Neuronal stem cell (in vitro differentiated cells): ENCODE results near the gene SLC25A22.
A peak's percentile ranks its signal among the peaks of the same experiment; 100 is the strongest.

Experiments
- DNase-seq: peaks from one replicate; pipeline ENCODE4 v3.0.0-alpha.2; 2013; ENCODE audit warnings: low spot score
- H2AFZ ChIP-seq: one replicate; pipeline ENCODE4 v1.6.1; 2013; ENCODE audit warnings: mild to moderate bottlenecking, low read length, inconsistent platforms
- H2AK5ac ChIP-seq: 2 replicates; pipeline ENCODE4 v1.6.1; 2013; ENCODE audit warnings: low read depth, mild to moderate bottlenecking, inconsistent platforms, low read length, moderate library complexity, mixed read lengths
- H2BK120ac ChIP-seq: 2 replicates; pipeline ENCODE4 v1.6.1; 2013; ENCODE audit warnings: low read depth, mild to moderate bottlenecking, inconsistent platforms, low read length, moderate library complexity, mixed read lengths
- H2BK12ac ChIP-seq: one replicate; pipeline ENCODE4 v1.6.1; 2013; ENCODE audit warnings: low read length, inconsistent platforms
- H2BK15ac ChIP-seq: 2 replicates; pipeline ENCODE4 v1.6.1; 2013; ENCODE audit warnings: mild to moderate bottlenecking, low read length, inconsistent platforms, mixed read lengths
- H2BK5ac ChIP-seq: one replicate; pipeline ENCODE4 v1.6.1; 2013; ENCODE audit warnings: inconsistent platforms, mild to moderate bottlenecking, low read length, moderate library complexity
- H3K14ac ChIP-seq: one replicate; pipeline ENCODE4 v1.6.1; 2013; ENCODE audit warnings: low read length, inconsistent platforms
- H3K18ac ChIP-seq: 2 replicates; pipeline ENCODE4 v1.6.1; 2013; ENCODE audit warnings: low read length, inconsistent platforms
- H3K23ac ChIP-seq: 2 replicates; pipeline ENCODE4 v1.6.1; 2013; ENCODE audit warnings: low read depth, mild to moderate bottlenecking, mixed read lengths, low read length, inconsistent platforms; ENCODE audit not compliant: poor library complexity
- H3K27ac ChIP-seq: replicated peaks from 3 replicates; pipeline ENCODE4 v1.5.1; 2013; ENCODE audit warnings: low read length, inconsistent platforms
- H3K27me3 ChIP-seq, 3 experiments: 2 replicates each; pipeline ENCODE4 v1.6.1; 2013; ENCODE audit warnings: low read length in 3 of 3, mild to moderate bottlenecking in 2 of 3, inconsistent platforms in 1 of 3, low read depth in 1 of 3, mixed read lengths in 1 of 3, moderate library complexity in 1 of 3; ENCODE audit not compliant: control insufficient read depth in 3 of 3, insufficient read depth in 3 of 3
- H3K36me3 ChIP-seq, 2 donors: replicated peaks in 1 of 2; 2 replicates each; pipeline ENCODE4 v1.6.1; 2013; ENCODE audit warnings: low read length in 2 of 2; ENCODE audit not compliant: control insufficient read depth in 2 of 2, insufficient read depth in 2 of 2
- H3K4ac ChIP-seq: 2 replicates; pipeline ENCODE4 v1.6.1; 2013; ENCODE audit warnings: inconsistent platforms, mild to moderate bottlenecking, low read length, moderate library complexity
- H3K4me1 ChIP-seq, 2 donors: 1 replicate in 1 of 2; 2 replicates in 1 of 2; pipeline ENCODE4 v1.6.1; 2013; ENCODE audit warnings: low read length in 2 of 2, low read depth in 1 of 2; ENCODE audit not compliant: control insufficient read depth in 2 of 2, insufficient read depth in 1 of 2
- H3K4me2 ChIP-seq: one replicate; pipeline ENCODE4 v1.6.1; 2013; ENCODE audit warnings: mild to moderate bottlenecking, low read length, inconsistent platforms; ENCODE audit not compliant: insufficient read depth, poor library complexity, severe bottlenecking
- H3K4me3 ChIP-seq, 2 donors: 2 replicates each; pipeline ENCODE4 v1.5.1; 2013; ENCODE audit warnings: low read length in 2 of 2, mild to moderate bottlenecking in 2 of 2, inconsistent platforms in 1 of 2, moderate library complexity in 1 of 2
- H3K79me1 ChIP-seq: one replicate; pipeline ENCODE4 v1.6.1; 2013; ENCODE audit warnings: low read depth, mild to moderate bottlenecking, inconsistent platforms, low read length, moderate library complexity
- H3K9ac ChIP-seq: one replicate; pipeline ENCODE4 v1.6.1; 2013; ENCODE audit warnings: mild to moderate bottlenecking, low read depth, low read length, inconsistent platforms; ENCODE audit not compliant: poor library complexity
- H3K9me3 ChIP-seq, 2 donors: replicated peaks in 1 of 2; 2 replicates each; pipeline versions ENCODE3 to v1.6.1; 2013; ENCODE audit warnings: low read length in 2 of 2, mild to moderate bottlenecking in 2 of 2, inconsistent platforms in 1 of 2, low read depth in 1 of 2, mixed read lengths in 1 of 2, moderate library complexity in 1 of 2; ENCODE audit not compliant: control insufficient read depth in 2 of 2, insufficient read depth in 1 of 2
- H4K8ac ChIP-seq: one replicate; pipeline ENCODE4 v1.6.1; 2013; ENCODE audit warnings: low read depth, mild to moderate bottlenecking, inconsistent platforms, low read length, moderate library complexity
- H4K91ac ChIP-seq: one replicate; pipeline ENCODE4 v1.6.1; 2013; ENCODE audit warnings: low read length, low read depth, mild to moderate bottlenecking, inconsistent platforms; ENCODE audit not compliant: poor library complexity
- WGBS, 2 donors: extraction: QIAGEN DNeasy Blood & Tissue Kit; methylation state at CpG; one replicate each; pipeline ENCODE4 v1.1.7; 2013; ENCODE audit warnings: missing lambda C conversion rate in 2 of 2, mixed read lengths in 1 of 2; ENCODE audit not compliant: insufficient read length in 2 of 2, insufficient replicate concordance in 1 of 2; ENCODE audit errors: extremely low coverage in 2 of 2; 5-methylcytosine and 5-hydroxymethylcytosine counted together

Gene SLC25A22

GRCh38 chr11:767238-767637 is 30.8 kb downstream of the SLC25A22 start:
- Histone ChIP-seq H3K23ac (no peak overlapping the region), H3K27me3 (no peaks in the 10 kb centered on the region), H3K79me1 (peaks cover 8% of the 10 kb centered on the region), H3K4me2 (no peak overlapping the region), H3K14ac (no peak overlapping the region), H3K4me3 (no peak overlapping the region), H3K4ac (no peak overlapping the region), H4K8ac (no peak overlapping the region), H2BK12ac (no peak overlapping the region), H2AFZ (no peak overlapping the region), H3K9ac (no peak overlapping the region), H4K91ac (no peak overlapping the region), H2AK5ac (no peak overlapping the region), H3K27ac (no peak overlapping the region), H3K9me3 (no peaks in the 10 kb centered on the region), H3K4me1 (peaks cover 0 to 2% of the 10 kb centered on the region in 2 donors), H2BK15ac (no peak overlapping the region), H2BK120ac (no peak overlapping the region), H3K36me3 (peaks cover 38 to 81% of the 10 kb centered on the region in 2 donors), H2BK5ac (no peak overlapping the region), H3K18ac (no peak overlapping the region)
- DNase-seq = no peak
- no CpG with 5 or more reads among the region's 11 CpGs for WGBS, 2 donors

- no peak overlapping the region for H3K14ac ChIP-seq
- H3K23ac ChIP-seq = no peak overlapping the region
- H2BK15ac ChIP-seq = no peak overlapping the region
- H4K91ac ChIP-seq = no peak overlapping the region
- no peak for DNase-seq
- no peak overlapping the region for H2AFZ ChIP-seq
- H3K4ac ChIP-seq = no peak overlapping the region
- no peak overlapping the region for H2BK5ac ChIP-seq
- H4K8ac ChIP-seq = no peak overlapping the region
- peaks cover 7% of the 10 kb centered on the region for H3K79me1 ChIP-seq
- H3K36me3 ChIP-seq = peaks cover 39 to 79% of the 10 kb centered on the region in 2 donors
- no peak overlapping the region for H3K4me2 ChIP-seq
- H3K27me3 ChIP-seq = no peaks in the 10 kb centered on the region
- H3K27ac ChIP-seq = no peak overlapping the region
- no peak overlapping the region for H2AK5ac ChIP-seq
- no CpG with 5 or more reads among the region's 2 CpGs for WGBS, 2 donors
- H3K4me1 ChIP-seq = peaks cover 0 to 1% of the 10 kb centered on the region in 2 donors
- no peak overlapping the region for H3K4me3 ChIP-seq
- H3K18ac ChIP-seq = no peak overlapping the region
- no peak overlapping the region for H2BK120ac ChIP-seq
- no peak overlapping the region for H3K9ac ChIP-seq
- no peaks in the 10 kb centered on the region for H3K9me3 ChIP-seq
- no peak overlapping the region for H2BK12ac ChIP-seq
These were observed 31.2 kb downstream of the SLC25A22 start for GRCh38 chr11:766936-767210.

DNA sequence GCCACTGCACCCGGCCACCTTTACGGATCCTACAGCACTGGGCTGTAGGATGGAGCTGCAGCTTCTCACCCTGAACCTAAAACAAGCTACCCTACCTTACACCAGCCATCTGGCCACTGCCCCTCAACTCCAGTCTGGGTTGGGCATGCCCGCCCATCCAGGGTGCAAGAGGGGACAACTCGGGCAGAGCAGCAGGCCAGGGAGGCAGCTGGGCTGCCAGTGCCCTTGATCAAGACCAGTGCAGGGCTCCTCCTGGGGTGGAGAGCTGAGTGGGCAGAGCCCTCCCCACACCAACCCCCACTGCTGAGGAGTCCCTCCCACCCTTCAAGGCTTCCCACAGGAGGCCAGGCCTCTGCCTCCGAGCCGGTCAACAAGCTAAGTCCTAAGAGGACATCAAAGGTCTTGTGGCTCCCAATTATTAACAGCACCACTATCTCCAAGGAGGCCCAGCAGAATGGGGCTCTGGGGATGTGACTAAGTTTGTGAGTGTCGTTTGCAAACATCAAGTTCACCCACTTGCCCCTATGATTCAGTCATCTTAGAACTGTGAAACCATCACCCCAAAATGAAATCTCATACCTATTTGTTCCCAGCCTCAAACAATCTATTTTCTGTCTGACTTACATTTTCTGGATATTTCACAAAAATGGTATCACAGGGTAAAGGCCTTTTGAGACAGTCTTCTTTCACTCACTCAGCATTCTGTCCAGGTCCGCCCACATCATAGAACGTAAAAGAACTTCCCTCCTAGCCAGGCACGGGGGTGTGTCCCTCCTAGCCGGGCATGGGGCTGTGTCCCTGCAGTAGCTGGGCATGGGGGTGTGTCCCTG is 31.8 kb downstream of the SLC25A22 start:
- Histone ChIP-seq H3K9ac (no peak overlapping the region), H3K27me3 (no peaks in the 10 kb centered on the region), H4K8ac (no peak overlapping the region), H2BK15ac (no peak overlapping the region), H2AK5ac (no peak overlapping the region), H3K14ac (no peak overlapping the region), H2BK12ac (no peak overlapping the region), H2BK120ac (no peak overlapping the region), H3K9me3 (no peaks in the 10 kb centered on the region), H4K91ac (no peak overlapping the region), H3K36me3 (peaks cover 42 to 79% of the 10 kb centered on the region in 2 donors), H3K4me2 (no peak overlapping the region), H3K18ac (no peak overlapping the region), H3K79me1 (peaks cover 4% of the 10 kb centered on the region), H3K4ac (no peak overlapping the region), H3K4me3 (peak overlapping the region in 1 of 2 donors; percentile 38), H3K27ac (no peak overlapping the region), H2BK5ac (no peak overlapping the region), H2AFZ (no peak overlapping the region), H3K23ac (peak overlapping the region; percentile 39), H3K4me1 (no peaks in the 10 kb centered on the region)
- no CpG with 5 or more reads among the region's 11 CpGs for WGBS, 2 donors
- DNase-seq = no peak

DNA sequence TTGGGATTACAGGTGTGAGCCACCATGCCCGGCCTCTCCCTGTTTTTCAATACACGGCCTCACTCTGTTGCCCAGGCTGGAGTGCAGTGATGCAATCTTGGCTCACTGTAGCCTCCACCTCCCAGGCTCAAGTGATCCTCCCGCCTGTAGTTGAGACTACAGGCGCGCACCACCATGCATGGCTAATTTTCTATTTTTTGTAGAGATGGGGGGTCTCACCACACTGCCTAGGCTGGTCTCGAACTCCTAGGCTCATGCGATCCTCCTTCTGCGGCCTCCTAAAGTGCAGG is 32.3 kb downstream of the SLC25A22 start:
- no peak overlapping the region for H2BK120ac ChIP-seq
- WGBS, 2 donors = no CpG with 5 or more reads among the region's 8 CpGs
- H2BK5ac ChIP-seq = no peak overlapping the region
- no peak overlapping the region for H3K4me2 ChIP-seq
- H3K79me1 ChIP-seq = peaks cover 2% of the 10 kb centered on the region
- H3K18ac ChIP-seq = no peak overlapping the region
- no peaks in the 10 kb centered on the region for H3K9me3 ChIP-seq
- H3K23ac ChIP-seq = peak overlapping the region; percentile 39
- H2BK15ac ChIP-seq = no peak overlapping the region
- H3K4ac ChIP-seq = no peak overlapping the region
- H2BK12ac ChIP-seq = no peak overlapping the region
- no peak overlapping the region for H3K9ac ChIP-seq
- H4K91ac ChIP-seq = no peak overlapping the region
- no peak for DNase-seq
- H3K4me3 ChIP-seq = no peak overlapping the region
- peaks cover 39 to 79% of the 10 kb centered on the region in 2 donors for H3K36me3 ChIP-seq
- H3K27ac ChIP-seq = no peak overlapping the region
- no peaks in the 10 kb centered on the region for H3K27me3 ChIP-seq
- H2AFZ ChIP-seq = no peak overlapping the region
- no peak overlapping the region for H3K14ac ChIP-seq
- no peak overlapping the region for H4K8ac ChIP-seq
- H3K4me1 ChIP-seq = no peaks in the 10 kb centered on the region
- no peak overlapping the region for H2AK5ac ChIP-seq
